ENCODE measurements around the gene MAN1C1.

The MAN1C1 gene

DNA sequence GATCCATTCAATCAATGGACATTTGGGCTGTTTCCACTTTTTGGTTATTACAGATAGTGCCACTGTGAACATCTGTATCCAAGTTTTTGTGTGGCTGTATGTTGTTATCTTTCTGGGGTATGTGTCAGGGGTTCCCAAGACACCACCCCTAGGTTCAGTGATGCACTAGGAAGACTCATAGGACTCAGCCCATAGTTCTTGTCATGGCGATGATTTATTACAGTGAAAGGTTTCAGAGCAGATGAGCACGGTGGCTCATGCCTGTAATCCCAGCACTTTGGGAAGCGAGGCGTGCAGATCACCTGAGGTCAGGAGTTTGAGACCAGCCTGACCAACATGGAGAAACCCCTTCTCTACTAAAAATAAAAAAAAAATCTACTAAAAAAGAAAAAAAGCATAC, 64.1 kb downstream of the MAN1C1 start:
- DNase-seq (ENCODE audit: low read depth, low spot score), result no peak
- Histone ChIP-seq H3K4me1 (ENCODE audit: control insufficient read depth, insufficient read depth, low read length) (no peaks in the 10 kb centered on the region), H3K27me3 (ENCODE audit: control insufficient read depth, insufficient read depth, low read length) (no peaks in the 10 kb centered on the region), H3K9me3 (ENCODE audit: control insufficient read depth, insufficient read depth, low read length) (no peaks in the 10 kb centered on the region), H3K4me3 (ENCODE audit: low read length) (no peak overlapping the region), H3K36me3 (ENCODE audit: control insufficient read depth, insufficient read depth, low read length) (no peaks in the 10 kb centered on the region), H3K27ac (ENCODE audit: low read length) (no peak overlapping the region)
- no CpG with 5 or more reads among the region's 4 CpGs for WGBS (ENCODE audit: insufficient coverage, insufficient read length)

DNA sequence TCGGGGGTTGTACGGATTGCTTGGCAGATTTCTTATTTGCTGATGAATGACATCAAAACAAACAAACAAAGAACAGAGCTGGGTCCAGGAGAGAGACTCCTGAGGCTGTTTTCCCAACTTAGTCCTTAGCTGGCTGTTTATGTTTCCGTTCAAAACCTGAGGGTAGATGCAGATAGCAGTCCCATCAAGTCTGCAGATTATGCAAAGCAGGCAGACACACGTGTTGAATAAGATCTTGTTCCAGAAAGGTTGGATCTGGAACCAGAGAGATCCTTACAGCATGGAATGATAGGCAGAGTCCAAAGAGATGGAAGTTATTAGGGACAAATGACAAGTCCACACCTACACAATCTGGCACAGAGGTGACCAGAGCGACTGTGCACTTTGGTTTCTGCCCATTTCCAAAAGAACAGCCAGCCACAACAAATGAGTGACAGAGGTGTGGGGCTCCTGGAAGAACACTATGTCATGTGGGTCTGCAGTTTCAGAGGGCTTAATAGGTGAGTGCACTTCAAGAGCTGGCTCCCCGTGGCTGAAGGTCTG, 65.5 kb downstream of the MAN1C1 start:
- H3K9me3 ChIP-seq (ENCODE audit: control insufficient read depth, insufficient read depth, low read length), result no peaks in the 10 kb centered on the region
- WGBS (ENCODE audit: insufficient coverage, insufficient read length), result no CpG with 5 or more reads among the region's 6 CpGs
- no peaks in the 10 kb centered on the region for H3K36me3 ChIP-seq (ENCODE audit: control insufficient read depth, insufficient read depth, low read length)
- no peaks in the 10 kb centered on the region for H3K4me1 ChIP-seq (ENCODE audit: control insufficient read depth, insufficient read depth, low read length)
- DNase-seq (ENCODE audit: low read depth, low spot score), result no peak
- no peak overlapping the region for H3K27ac ChIP-seq (ENCODE audit: low read length)
- no peak overlapping the region for H3K4me3 ChIP-seq (ENCODE audit: low read length)
- no peaks in the 10 kb centered on the region for H3K27me3 ChIP-seq (ENCODE audit: control insufficient read depth, insufficient read depth, low read length)

DNA sequence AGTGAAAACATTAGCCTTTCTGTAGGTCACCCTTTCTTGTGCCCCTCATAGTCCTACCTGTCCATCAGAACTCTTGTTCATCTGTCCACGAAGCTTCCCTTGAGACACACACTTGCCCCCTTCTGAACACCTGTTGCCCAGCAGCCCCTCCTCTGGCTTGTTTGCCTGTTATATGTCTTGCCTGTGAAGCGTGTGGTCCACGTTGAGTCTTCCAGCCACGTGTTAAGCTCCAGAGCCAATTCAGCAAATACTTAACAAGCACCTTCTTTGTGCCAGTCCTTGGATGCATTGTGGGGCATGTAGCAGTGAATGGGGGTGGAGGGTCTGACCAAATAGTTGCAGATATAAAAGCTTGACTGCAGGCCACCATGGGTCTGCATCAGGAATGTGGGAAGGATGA, 66.6 kb downstream of the MAN1C1 start:
- Histone ChIP-seq H3K27me3 (ENCODE audit: control insufficient read depth, insufficient read depth, low read length) (no peaks in the 10 kb centered on the region), H3K4me1 (ENCODE audit: control insufficient read depth, insufficient read depth, low read length) (no peaks in the 10 kb centered on the region), H3K4me3 (ENCODE audit: low read length) (no peak overlapping the region), H3K27ac (ENCODE audit: low read length) (no peak overlapping the region), H3K9me3 (ENCODE audit: control insufficient read depth, insufficient read depth, low read length) (no peaks in the 10 kb centered on the region), H3K36me3 (ENCODE audit: control insufficient read depth, insufficient read depth, low read length) (no peaks in the 10 kb centered on the region)
- no peak for DNase-seq (ENCODE audit: low read depth, low spot score)
- no CpG with 5 or more reads among the region's 4 CpGs for WGBS (ENCODE audit: insufficient coverage, insufficient read length)

DNA sequence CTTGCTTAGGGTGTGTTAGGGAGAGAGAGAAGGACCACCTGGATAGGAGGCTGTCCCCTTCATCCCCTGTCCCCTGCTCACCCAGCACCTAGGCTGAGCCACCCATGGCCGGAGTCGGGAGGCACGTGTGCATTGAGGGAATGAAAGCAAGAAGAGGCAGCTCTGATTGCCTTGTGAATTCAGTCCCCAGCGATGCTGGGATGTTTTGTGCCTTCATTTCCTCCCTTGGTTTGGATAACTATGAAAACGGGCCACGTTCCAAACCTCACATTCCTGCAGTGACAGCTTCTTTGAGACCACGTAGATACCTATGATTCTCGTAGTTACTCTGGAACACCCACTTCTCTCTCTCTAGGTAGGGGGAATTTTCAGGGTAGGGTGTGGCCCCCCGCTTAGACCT, 67.1 kb downstream of the MAN1C1 start:
- Histone ChIP-seq H3K27ac (ENCODE audit: low read length) (no peak overlapping the region), H3K4me1 (ENCODE audit: control insufficient read depth, insufficient read depth, low read length) (no peaks in the 10 kb centered on the region), H3K27me3 (ENCODE audit: control insufficient read depth, insufficient read depth, low read length) (no peaks in the 10 kb centered on the region), H3K4me3 (ENCODE audit: low read length) (no peak overlapping the region), H3K9me3 (ENCODE audit: control insufficient read depth, insufficient read depth, low read length) (no peaks in the 10 kb centered on the region), H3K36me3 (ENCODE audit: control insufficient read depth, insufficient read depth, low read length) (no peaks in the 10 kb centered on the region)
- no CpG with 5 or more reads among the region's 9 CpGs for WGBS (ENCODE audit: insufficient coverage, insufficient read length)
- DNase-seq (ENCODE audit: low read depth, low spot score), result no peak

DNA sequence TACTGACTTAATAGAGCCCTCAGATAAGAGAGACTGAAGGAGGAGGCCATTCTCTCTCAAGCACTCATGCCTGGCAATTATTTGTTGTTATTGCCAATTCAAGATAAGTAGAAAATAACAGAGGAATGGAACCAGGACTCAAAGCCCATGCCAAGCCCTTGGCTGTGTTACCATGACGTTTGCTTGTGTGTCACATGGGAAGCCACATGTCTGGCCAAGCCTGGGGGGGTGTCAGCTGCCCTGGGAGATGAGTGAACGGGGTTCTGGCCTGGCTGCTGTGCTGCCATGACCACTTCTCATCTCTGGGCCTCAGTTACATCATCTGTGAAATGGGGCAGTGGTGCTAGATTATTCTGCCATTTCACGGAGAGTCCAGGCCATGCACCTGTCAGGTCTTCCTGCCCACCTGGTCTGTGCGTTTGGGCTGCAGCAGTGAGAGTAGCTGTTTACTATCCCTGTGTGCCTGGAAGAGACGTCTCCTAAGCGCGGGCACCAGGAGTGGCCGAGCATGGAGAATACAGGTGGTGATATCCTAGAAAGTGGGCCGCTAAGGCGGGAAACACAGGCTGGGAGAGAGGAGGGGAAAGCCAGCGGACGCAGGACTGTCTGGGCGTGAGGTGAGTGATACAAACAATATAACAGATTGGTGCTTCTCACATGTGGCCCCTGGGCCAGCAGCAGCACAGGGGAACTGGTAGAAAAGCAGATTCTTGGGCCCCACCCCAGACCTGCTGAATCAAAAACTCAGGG, 67.8 kb downstream of the MAN1C1 start:
- no CpG with 5 or more reads among the region's 13 CpGs for WGBS (ENCODE audit: insufficient coverage, insufficient read length)
- Histone ChIP-seq H3K27me3 (ENCODE audit: control insufficient read depth, insufficient read depth, low read length) (no peaks in the 10 kb centered on the region), H3K27ac (ENCODE audit: low read length) (no peak overlapping the region), H3K4me1 (ENCODE audit: control insufficient read depth, insufficient read depth, low read length) (no peaks in the 10 kb centered on the region), H3K36me3 (ENCODE audit: control insufficient read depth, insufficient read depth, low read length) (no peaks in the 10 kb centered on the region), H3K9me3 (ENCODE audit: control insufficient read depth, insufficient read depth, low read length) (no peaks in the 10 kb centered on the region), H3K4me3 (ENCODE audit: low read length) (no peak overlapping the region)
- DNase-seq (ENCODE audit: low read depth, low spot score), result no peak

DNA sequence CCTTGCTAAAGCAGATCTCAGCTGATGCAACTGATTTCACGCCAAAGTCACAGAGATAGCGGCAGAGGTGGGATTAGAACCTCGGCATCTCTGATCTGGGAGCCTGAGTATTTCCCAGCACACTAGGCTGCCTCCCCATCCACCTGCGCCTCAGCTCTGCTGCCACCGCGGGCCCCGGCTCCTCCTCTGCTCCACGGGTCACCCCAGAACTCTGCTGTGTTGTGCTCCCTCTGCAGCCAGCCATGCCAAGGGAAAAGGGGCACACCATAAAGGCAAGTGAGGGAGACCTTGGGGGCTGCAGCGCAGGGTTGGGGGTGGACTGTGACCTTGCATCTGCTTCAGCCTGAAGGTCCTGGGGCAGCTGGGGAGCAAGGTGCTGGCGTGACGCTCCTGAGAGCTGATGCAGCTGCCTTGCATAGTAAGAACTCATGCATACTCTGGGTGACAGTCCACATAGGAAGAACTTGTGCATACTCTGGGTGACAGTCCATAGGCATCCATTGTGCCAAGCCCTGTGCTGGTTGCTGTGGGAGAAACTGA, 68.7 kb downstream of the MAN1C1 start:
- Histone ChIP-seq H3K27me3 (ENCODE audit: control insufficient read depth, insufficient read depth, low read length) (no peaks in the 10 kb centered on the region), H3K4me1 (ENCODE audit: control insufficient read depth, insufficient read depth, low read length) (no peaks in the 10 kb centered on the region), H3K9me3 (ENCODE audit: control insufficient read depth, insufficient read depth, low read length) (no peaks in the 10 kb centered on the region), H3K36me3 (ENCODE audit: control insufficient read depth, insufficient read depth, low read length) (no peaks in the 10 kb centered on the region), H3K4me3 (ENCODE audit: low read length) (no peak overlapping the region), H3K27ac (ENCODE audit: low read length) (no peak overlapping the region)
- no peak for DNase-seq (ENCODE audit: low read depth, low spot score)
- no CpG with 5 or more reads among the region's 11 CpGs for WGBS (ENCODE audit: insufficient coverage, insufficient read length)

DNA sequence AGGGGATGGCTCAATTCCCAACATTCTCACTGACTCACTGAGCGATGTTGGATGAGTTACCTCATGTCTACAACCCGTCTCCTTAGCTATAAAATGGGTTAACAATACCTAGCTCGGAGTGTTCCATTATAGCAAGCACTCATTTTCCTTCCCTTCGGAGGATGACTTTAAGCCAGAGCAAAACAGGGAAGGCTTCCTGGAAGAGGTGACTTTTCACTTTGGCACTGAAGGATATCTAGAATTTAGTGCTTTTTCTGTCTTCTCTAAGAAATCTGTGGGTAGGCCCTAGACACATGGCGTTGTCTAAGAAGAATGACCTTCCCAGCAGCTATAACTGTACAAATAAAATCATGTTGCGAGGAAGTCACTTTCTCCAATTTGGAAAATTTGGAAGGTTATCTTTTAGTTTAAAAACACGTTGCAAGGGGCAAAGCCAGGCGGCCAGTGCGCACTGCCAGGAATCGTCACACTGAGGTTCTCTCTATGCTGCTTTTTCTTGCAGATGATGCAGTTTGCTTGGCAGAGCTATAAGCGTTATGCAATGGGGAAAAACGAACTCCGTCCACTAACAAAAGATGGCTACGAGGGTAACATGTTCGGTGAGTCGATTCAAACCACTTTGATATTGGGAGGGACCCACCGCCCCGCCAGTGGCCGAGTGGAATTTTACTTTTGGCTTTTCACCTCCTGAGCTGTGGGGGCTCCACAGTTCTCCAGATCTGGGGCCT, 69.5 kb downstream of the MAN1C1 start:
- Histone ChIP-seq H3K27me3 (ENCODE audit: control insufficient read depth, insufficient read depth, low read length) (no peaks in the 10 kb centered on the region), H3K4me1 (ENCODE audit: control insufficient read depth, insufficient read depth, low read length) (no peaks in the 10 kb centered on the region), H3K27ac (ENCODE audit: low read length) (no peak overlapping the region), H3K36me3 (ENCODE audit: control insufficient read depth, insufficient read depth, low read length) (no peaks in the 10 kb centered on the region), H3K9me3 (ENCODE audit: control insufficient read depth, insufficient read depth, low read length) (no peaks in the 10 kb centered on the region), H3K4me3 (ENCODE audit: low read length) (no peak overlapping the region)
- no peak for DNase-seq (ENCODE audit: low read depth, low spot score)
- no CpG with 5 or more reads among the region's 19 CpGs for WGBS (ENCODE audit: insufficient coverage, insufficient read length)

DNA sequence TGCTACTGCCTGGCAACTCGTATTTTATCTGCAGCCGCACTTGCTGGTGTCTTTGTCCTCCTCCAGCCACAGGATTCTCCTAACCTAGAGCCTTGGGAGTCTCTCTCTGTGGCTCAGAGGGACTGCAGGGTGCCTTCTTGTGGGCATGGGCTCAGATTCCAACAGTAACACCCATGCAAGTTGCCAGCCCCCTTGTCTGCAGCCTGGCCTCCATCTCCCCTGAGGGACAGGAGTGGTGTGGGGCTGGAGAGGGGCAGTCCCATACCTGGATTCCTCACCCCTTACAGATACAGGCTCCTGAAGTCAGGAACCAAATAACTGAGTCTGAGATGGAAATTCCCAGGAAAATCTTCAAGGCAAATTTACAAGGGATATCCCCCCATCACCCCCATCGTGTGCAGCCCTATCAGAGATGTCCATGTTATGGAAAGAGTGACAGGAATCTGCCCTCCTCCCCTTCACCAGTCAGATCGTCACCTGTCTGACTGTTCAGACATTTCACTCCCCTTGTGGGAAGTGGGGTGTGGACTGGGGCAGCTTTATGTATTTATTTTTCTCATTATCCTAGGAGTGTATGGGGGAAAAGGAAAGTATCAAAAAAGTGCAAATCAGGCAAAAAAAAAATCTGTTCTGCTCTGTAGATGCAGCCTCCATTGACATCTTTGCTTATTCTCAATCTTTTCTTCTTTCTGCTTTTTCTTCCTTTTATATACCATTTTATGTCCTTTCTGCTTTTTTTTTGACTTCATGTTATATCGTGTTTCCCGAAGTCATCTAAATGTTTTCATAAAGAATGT, 70.8 kb downstream of the MAN1C1 start:
- DNase-seq (ENCODE audit: low read depth, low spot score), result no peak
- H3K27ac ChIP-seq (ENCODE audit: low read length), result no peak overlapping the region
- H3K27me3 ChIP-seq (ENCODE audit: control insufficient read depth, insufficient read depth, low read length), result no peaks in the 10 kb centered on the region
- H3K9me3 ChIP-seq (ENCODE audit: control insufficient read depth, insufficient read depth, low read length), result no peaks in the 10 kb centered on the region
- H3K36me3 ChIP-seq (ENCODE audit: control insufficient read depth, insufficient read depth, low read length), result no peaks in the 10 kb centered on the region
- WGBS (ENCODE audit: insufficient coverage, insufficient read length), result no CpG with 5 or more reads among the region's 6 CpGs
- H3K4me1 ChIP-seq (ENCODE audit: control insufficient read depth, insufficient read depth, low read length), result no peaks in the 10 kb centered on the region
- no peak overlapping the region for H3K4me3 ChIP-seq (ENCODE audit: low read length)

DNA sequence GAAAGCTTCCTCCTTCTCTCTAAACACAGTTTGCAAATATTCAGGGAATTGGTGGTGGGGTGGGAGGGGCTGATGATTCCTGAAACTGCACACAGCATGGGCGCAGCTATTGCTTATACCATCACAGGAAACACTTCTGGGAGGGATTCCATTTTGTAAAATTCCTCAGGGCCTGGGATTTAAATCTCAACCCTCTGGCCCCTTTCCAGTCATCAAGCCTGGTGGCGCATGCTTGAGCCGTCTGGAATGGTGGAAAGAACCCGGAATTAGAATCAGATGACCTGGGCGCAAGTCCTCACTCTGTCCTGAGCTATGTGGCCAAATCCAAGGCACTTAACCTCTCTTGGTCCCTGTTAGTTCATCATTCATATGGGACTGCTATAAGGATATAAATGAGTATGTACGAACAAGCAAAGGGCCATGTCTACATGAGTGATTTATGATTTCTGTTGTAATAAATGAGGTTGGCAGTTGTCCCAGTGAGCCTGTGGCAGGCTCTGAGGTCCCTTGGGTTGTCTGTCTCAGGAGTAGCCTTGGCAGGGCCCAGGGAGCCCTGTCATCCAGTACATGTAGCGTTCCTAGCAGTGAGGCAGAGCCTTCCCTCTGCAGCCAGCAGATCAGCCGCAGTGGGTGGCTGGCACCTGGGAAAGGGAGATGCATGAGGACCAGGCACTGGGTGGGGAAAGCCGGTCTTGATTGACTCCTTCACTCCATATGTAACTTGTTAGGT, 72.0 kb downstream of the MAN1C1 start:
- H3K27ac ChIP-seq (ENCODE audit: low read length), result no peak overlapping the region
- H3K27me3 ChIP-seq (ENCODE audit: control insufficient read depth, insufficient read depth, low read length), result no peaks in the 10 kb centered on the region
- no peak for DNase-seq (ENCODE audit: low read depth, low spot score)
- WGBS (ENCODE audit: insufficient coverage, insufficient read length), result no CpG with 5 or more reads among the region's 9 CpGs
- no peaks in the 10 kb centered on the region for H3K9me3 ChIP-seq (ENCODE audit: control insufficient read depth, insufficient read depth, low read length)
- no peaks in the 10 kb centered on the region for H3K36me3 ChIP-seq (ENCODE audit: control insufficient read depth, insufficient read depth, low read length)
- no peak overlapping the region for H3K4me3 ChIP-seq (ENCODE audit: low read length)
- no peaks in the 10 kb centered on the region for H3K4me1 ChIP-seq (ENCODE audit: control insufficient read depth, insufficient read depth, low read length)
